DOHH2 (cell line): ENCODE data around the gene FOXA1.

Experiments
- H3F3A ChIP-seq: fragments of 200-600 bp; sonication (generic), shearing (Covaris generic); 2 replicates; pipeline ENCODE4 v1.6.0; 2016; ENCODE audit warnings: antibody characterized with exemption, mild to moderate bottlenecking; ENCODE audit not compliant: control insufficient read depth, insufficient read depth
- H3K27ac ChIP-seq: fragments of 200-600 bp; sonication (generic); 2 replicates; pipeline ENCODE4 v1.5.1; 2014; ENCODE audit warnings: low read depth, mild to moderate bottlenecking, low read length, moderate library complexity
- H3K27me3 ChIP-seq: fragments of 200-600 bp; sonication (generic); 2 replicates; pipeline ENCODE4 v1.6.1; 2014; ENCODE audit warnings: mild to moderate bottlenecking, low read length, mixed read lengths; ENCODE audit not compliant: control insufficient read depth
- H3K36me3 ChIP-seq: fragments of 200-600 bp; sonication (generic); 2 replicates; pipeline ENCODE4 v1.6.1; 2014; ENCODE audit warnings: mild to moderate bottlenecking, low read length, moderate library complexity, mixed read lengths; ENCODE audit not compliant: control insufficient read depth
- H3K4me1 ChIP-seq: fragments of 200-600 bp; sonication (generic); 2 replicates; pipeline ENCODE4 v1.6.1; 2014; ENCODE audit warnings: mild to moderate bottlenecking, low read length, mixed read lengths; ENCODE audit not compliant: control insufficient read depth
- H3K4me2 ChIP-seq: fragments of 200-600 bp; sonication (generic); 2 replicates; pipeline ENCODE4 v1.6.0; 2014; ENCODE audit warnings: mild to moderate bottlenecking, low read length, moderate library complexity
- H3K4me3 ChIP-seq: fragments of 200-600 bp; sonication (generic); 2 replicates; pipeline ENCODE4 v1.5.1; 2014; ENCODE audit warnings: mild to moderate bottlenecking, low read length, mixed read lengths
- H3K79me2 ChIP-seq: fragments of 200-600 bp; sonication (generic); 2 replicates; pipeline ENCODE4 v1.6.1; 2014; ENCODE audit warnings: mild to moderate bottlenecking, low read length, mixed read lengths; ENCODE audit not compliant: control insufficient read depth
- H3K9me2 ChIP-seq: fragments of 200-600 bp; sonication (generic); replicated peaks from 2 replicates; pipeline ENCODE4 v1.6.1; 2014; ENCODE audit warnings: mild to moderate bottlenecking, low read length, mixed read lengths; ENCODE audit not compliant: control insufficient read depth
- H3K9me3 ChIP-seq: fragments of 200-600 bp; sonication (generic); 2 replicates; pipeline ENCODE4 v1.6.1; 2014; ENCODE audit warnings: antibody characterized with exemption, low read length, mixed read lengths; ENCODE audit not compliant: control insufficient read depth, insufficient read depth
- H4K20me1 ChIP-seq: fragments of 200-600 bp; sonication (generic); 2 replicates; pipeline ENCODE4 v1.6.0; 2014; ENCODE audit warnings: low read depth, mild to moderate bottlenecking, antibody characterized with exemption, low read length, moderate library complexity; ENCODE audit not compliant: control insufficient read depth, insufficient read depth
- CTCF ChIP-seq: fragments of 200-600 bp; sonication (generic); IDR thresholded peaks from one replicate; pipeline ENCODE4 v1.5.1; 2014; ENCODE audit warnings: antibody characterized with exemption, mild to moderate bottlenecking, low read depth, low read length; ENCODE audit not compliant: poor library complexity, severe bottlenecking
- EZH2phosphoT487 ChIP-seq: fragments of 200-600 bp; sonication (generic); IDR thresholded peaks from 2 replicates; pipeline ENCODE4 v1.6.1; 2017; ENCODE audit warnings: borderline replicate concordance, mild to moderate bottlenecking, antibody characterized with exemption, low read length, moderate library complexity, mixed read lengths

The FOXA1 gene

GRCh38 chr14:37594238-37594970 is 645 bp downstream of the FOXA1 start:
- Histone ChIP-seq H3K9me2 (no peaks in the 10 kb centered on the region), H4K20me1 (no peaks in the 10 kb centered on the region), H3F3A (no peaks in the 10 kb centered on the region), H3K9me3 (peaks cover 15% of the 10 kb centered on the region; the same call in 1 of the 2 replicates), H3K4me3 (no peak overlapping the region), H3K27me3 (no peaks in the 10 kb centered on the region), H3K4me1 (no peaks in the 10 kb centered on the region), H3K79me2 (no peaks in the 10 kb centered on the region; the same call in 1 of the 2 replicates), H3K4me2 (no peak overlapping the region), H3K27ac (no peak overlapping the region), H3K36me3 (no peaks in the 10 kb centered on the region)
- no peak for TF ChIP-seq EZH2phosphoT487
- TF ChIP-seq CTCF, result peak; percentile 46

GRCh38 chr14:37593511-37594237 is 1.4 kb downstream of the FOXA1 start:
- H3K9me2 ChIP-seq, result no peaks in the 10 kb centered on the region
- no peaks in the 10 kb centered on the region for H3K4me1 ChIP-seq
- H3K4me3 ChIP-seq, result no peak overlapping the region
- TF ChIP-seq EZH2phosphoT487 (no peak), CTCF (no peak)
- no peak overlapping the region for H3K27ac ChIP-seq
- no peaks in the 10 kb centered on the region for H4K20me1 ChIP-seq
- H3K27me3 ChIP-seq, result no peaks in the 10 kb centered on the region
- no peak overlapping the region for H3K4me2 ChIP-seq
- H3K9me3 ChIP-seq, result peaks cover 11% of the 10 kb centered on the region; the same call in 1 of the 2 replicates
- no peaks in the 10 kb centered on the region; the same call in 1 of the 2 replicates for H3K79me2 ChIP-seq
- no peaks in the 10 kb centered on the region for H3K36me3 ChIP-seq
- H3F3A ChIP-seq, result no peaks in the 10 kb centered on the region

GRCh38 chr14:37592482-37593408 is 2.3 kb downstream of the FOXA1 start:
- no peaks in the 10 kb centered on the region for H3K4me1 ChIP-seq
- no peak overlapping the region for H3K4me2 ChIP-seq
- no peak overlapping the region for H3K4me3 ChIP-seq
- H3K27ac ChIP-seq, result no peak overlapping the region
- TF ChIP-seq EZH2phosphoT487 (no peak), CTCF (no peak)
- H3K9me2 ChIP-seq, result no peaks in the 10 kb centered on the region
- H3K79me2 ChIP-seq, result no peaks in the 10 kb centered on the region; the same call in 1 of the 2 replicates
- no peaks in the 10 kb centered on the region for H3F3A ChIP-seq
- peaks cover 11% of the 10 kb centered on the region; the same call in 1 of the 2 replicates for H3K9me3 ChIP-seq
- H3K27me3 ChIP-seq, result no peaks in the 10 kb centered on the region
- H4K20me1 ChIP-seq, result no peaks in the 10 kb centered on the region
- H3K36me3 ChIP-seq, result no peaks in the 10 kb centered on the region
